K562 (cell line): ENCODE data around the gene TIMM50. TPM values are rescaled to one million over a fixed set of nuclear protein-coding genes. Genes with fewer than 3 reads are reported as not detected.

Experiments
- ARID2 ChIP-seq: fragments of 450-650 bp; IDR thresholded peaks from 2 replicates; pipeline ENCODE4 v1.6.1; 2017; ENCODE audit warnings: antibody characterized with exemption, mild to moderate bottlenecking
- BACH1 ChIP-seq: fragments of 200-800 bp; sonication (Bioruptor generic); IDR thresholded peaks from 2 replicates; pipeline ENCODE4 v1.6.1; 2016; ENCODE audit warnings: missing genetic modification characterization, missing compliant biosample characterization
- CREB1 ChIP-seq, 2 experiments: sonication (generic) in 1 of 2; formaldehyde crosslinking in 1 of 2; IDR thresholded peaks; 2 replicates each; pipeline versions ENCODE4 v1.6.1 to v1.8.0; 2012 to 2022; ENCODE audit warnings: inconsistent platforms in 1 of 2, mild to moderate bottlenecking in 1 of 2, missing genetic modification reagents in 1 of 2, moderate library complexity in 1 of 2
- CREM ChIP-seq: IDR thresholded peaks from 2 replicates; pipeline ENCODE4 v1.6.1; 2014; ENCODE audit warnings: antibody characterized with exemption, low read depth
- GATAD2A ChIP-seq: fragments of 450-650 bp; IDR thresholded peaks from 2 replicates; pipeline ENCODE4 v1.6.1; 2017
- HSF4 ChIP-seq: fragments of 250-450 bp; sonication (Bioruptor Pico); IDR thresholded peaks from 2 replicates; pipeline ENCODE4 v2.1.2; 2022; ENCODE audit warnings: mild to moderate bottlenecking, moderate library complexity, borderline replicate concordance
- KDM1A ChIP-seq, 2 experiments: fragments of 450-650 bp; IDR thresholded peaks; 2 replicates each; pipeline ENCODE4 v1.6.1; 2016; ENCODE audit warnings: mild to moderate bottlenecking in 2 of 2
- L3MBTL2 ChIP-seq: fragments of 450-650 bp; IDR thresholded peaks from 2 replicates; pipeline ENCODE4 v1.6.1; 2016; ENCODE audit warnings: mild to moderate bottlenecking, moderate library complexity
- MAZ ChIP-seq, 2 experiments: fragments of 450-650 bp in 1 of 2; sonication (generic) in 1 of 2; formaldehyde crosslinking; IDR thresholded peaks in 1 of 2; conservative IDR thresholded peaks in 1 of 2; 2 replicates each; pipeline versions ENCODE4 v1.4.0 to v1.5.0; 2020; ENCODE audit warnings: mild to moderate bottlenecking in 1 of 2, missing genetic modification reagents in 1 of 2
- MIER1 ChIP-seq: fragments of 450-650 bp; IDR thresholded peaks from 2 replicates; pipeline ENCODE4 v1.6.1; 2016; ENCODE audit warnings: antibody characterized with exemption, mild to moderate bottlenecking, low read depth
- NONO ChIP-seq, 2 experiments: fragments of 200-400 bp in 1 of 2; fragments of 450-650 bp in 1 of 2; formaldehyde crosslinking in 1 of 2; IDR thresholded peaks; 2 replicates each; pipeline ENCODE4 v1.6.1; 2017; ENCODE audit warnings: low read depth in 2 of 2, mild to moderate bottlenecking in 2 of 2, moderate library complexity in 2 of 2, low read length in 1 of 2
- PBX2 ChIP-seq, 2 experiments: IDR thresholded peaks in 1 of 2; conservative IDR thresholded peaks in 1 of 2; 2 replicates each; pipeline ENCODE4 v1.6.1; 2016; ENCODE audit warnings: low read depth in 2 of 2, mild to moderate bottlenecking in 1 of 2, missing compliant biosample characterization in 1 of 2, missing genetic modification characterization in 1 of 2, moderate library complexity in 1 of 2
- REST ChIP-seq, 2 experiments: fragments of 450-650 bp; formaldehyde crosslinking in 1 of 2; IDR thresholded peaks; 2 replicates each; pipeline versions ENCODE4 v1.4.0 to v1.6.1; 2014 to 2020; ENCODE audit warnings: mild to moderate bottlenecking in 2 of 2, borderline replicate concordance in 1 of 2, low read depth in 1 of 2
- SMAD3 ChIP-seq: fragments of 450-650 bp; formaldehyde crosslinking; conservative IDR thresholded peaks from 2 replicates; pipeline ENCODE4 v1.4.0; 2020; ENCODE audit warnings: mild to moderate bottlenecking
- TBP ChIP-seq: optimal IDR thresholded peaks from 2 replicates; pipeline ENCODE3; 2011; ENCODE audit warnings: low read depth, low read length, improper control_type of control experiment
- polyA plus RNA-seq, 8 experiments: library from polyadenylated mRNA; depleted of rRNA in 4 of 8; stranded (reverse) in 5 of 8; unstranded in 3 of 8; fragments of >200 nt; fragmentation: Nextera tagmentation in 2 of 8; fragmentation: Illumina TruSeq in 1 of 8; extraction: Ambion mirVana in 2 of 8; extraction: Trizol in 1 of 8; gene quantifications; 2 replicates each; pipeline versions ENCODE4 v1.2.1 to v1.2.3, GENCODE V29; 2011 to 2014; ENCODE audit warnings: inconsistent platforms in 1 of 8, missing spikeins in 1 of 8
- total RNA-seq, 7 experiments: library from RNA; depleted of rRNA in 6 of 7; stranded (reverse); fragments of >200 nt in 6 of 7; fragmentation: Illumina TruSeq in 2 of 7; extraction: Trizol in 2 of 7; gene quantifications; 2 replicates each; pipeline versions ENCODE4 v1.2.1 to v1.2.3, GENCODE V29; 2011 to 2021; ENCODE audit warnings: low replicate concordance in 1 of 7

Gene TIMM50
- total and polyA plus RNA-seq, 9 of the 15 experiments (the other 6 are each of a cell fraction or from before 2014, with no cell fraction given): 28.3 to 221 (median 170) TPM

GRCh38 chr19:39497996-39498797 lies 17.6 kb downstream of the TIMM50 start (continued):
- TF ChIP-seq KDM1A (IDR thresholded peaks at IDR 0.05) (peak; percentile 16 to 60; a peak in 1 of 4 replicates), SMAD3 (no peak), HSF4 (CRISPR knock-in tag) (no peak), MIER1 (no peak), TBP (peak; percentile 25), CREM (0 out of 2 replicates have a peak, but pooled peaks have one; percentile 8), BACH1 (tag) (no peak), MAZ (CRISPR knock-in tag; conservative IDR thresholded peaks at IDR 0.05 in 1 of 2, IDR thresholded peaks at IDR 0.05 in 1 of 2) (peak; percentile 58 to 83; a peak in 2 of 4 replicates), ARID2 (peak; percentile 41; the same call in 1 of the 2 replicates), PBX2 (CRISPR knock-in tag; IDR thresholded peaks at IDR 0.05; ENCODE audit: low read depth) (no peak), PBX2 (tag; conservative IDR thresholded peaks at IDR 0.05; ENCODE audit: low read depth) (peak; percentile 54), NONO (IDR thresholded peaks at IDR 0.05; ENCODE audit: low read depth in 2 of 2, low read length in 1 of 2) (0 out of 4 replicates have a peak, but pooled peaks of 1 of the 2 experiments have one; percentile 21), REST (IDR thresholded peaks at IDR 0.05; ENCODE audit: borderline replicate concordance) (peak; percentile 79), REST (CRISPR knock-in tag; IDR thresholded peaks at IDR 0.05; ENCODE audit: low read depth) (no peak), GATAD2A (0 out of 2 replicates have a peak, but pooled peaks have one; percentile 55), L3MBTL2 (peak; percentile 67), CREB1 (IDR thresholded peaks at IDR 0.05) (no peak), CREB1 (CRISPR knock-in tag; IDR thresholded peaks at IDR 0.05) (no peak)
